Neuronal stem cell (in vitro differentiated cells): ENCODE results near the gene TRIM71.
"Not testable (repeated sequence)": the region's sequence is repeated elsewhere in the genome, so short reads cannot be mapped to it uniquely, and the experiment has no call there.

Experiments
- DNase-seq: peaks from one replicate; pipeline ENCODE4 v3.0.0-alpha.2; 2013; ENCODE audit warnings: low spot score
- H2AFZ ChIP-seq: one replicate; pipeline ENCODE4 v1.6.1; 2013; ENCODE audit warnings: mild to moderate bottlenecking, low read length, inconsistent platforms
- H2AK5ac ChIP-seq: 2 replicates; pipeline ENCODE4 v1.6.1; 2013; ENCODE audit warnings: low read depth, mild to moderate bottlenecking, inconsistent platforms, low read length, moderate library complexity, mixed read lengths
- H2BK120ac ChIP-seq: 2 replicates; pipeline ENCODE4 v1.6.1; 2013; ENCODE audit warnings: low read depth, mild to moderate bottlenecking, inconsistent platforms, low read length, moderate library complexity, mixed read lengths
- H2BK12ac ChIP-seq: one replicate; pipeline ENCODE4 v1.6.1; 2013; ENCODE audit warnings: low read length, inconsistent platforms
- H2BK15ac ChIP-seq: 2 replicates; pipeline ENCODE4 v1.6.1; 2013; ENCODE audit warnings: mild to moderate bottlenecking, low read length, inconsistent platforms, mixed read lengths
- H2BK5ac ChIP-seq: one replicate; pipeline ENCODE4 v1.6.1; 2013; ENCODE audit warnings: inconsistent platforms, mild to moderate bottlenecking, low read length, moderate library complexity
- H3K14ac ChIP-seq: one replicate; pipeline ENCODE4 v1.6.1; 2013; ENCODE audit warnings: low read length, inconsistent platforms
- H3K18ac ChIP-seq: 2 replicates; pipeline ENCODE4 v1.6.1; 2013; ENCODE audit warnings: low read length, inconsistent platforms
- H3K23ac ChIP-seq: 2 replicates; pipeline ENCODE4 v1.6.1; 2013; ENCODE audit warnings: low read depth, mild to moderate bottlenecking, mixed read lengths, low read length, inconsistent platforms; ENCODE audit not compliant: poor library complexity
- H3K27ac ChIP-seq: replicated peaks from 3 replicates; pipeline ENCODE4 v1.5.1; 2013; ENCODE audit warnings: low read length, inconsistent platforms
- H3K27me3 ChIP-seq, 3 experiments: 2 replicates each; pipeline ENCODE4 v1.6.1; 2013; ENCODE audit warnings: low read length in 3 of 3, mild to moderate bottlenecking in 2 of 3, inconsistent platforms in 1 of 3, low read depth in 1 of 3, mixed read lengths in 1 of 3, moderate library complexity in 1 of 3; ENCODE audit not compliant: control insufficient read depth in 3 of 3, insufficient read depth in 3 of 3
- H3K36me3 ChIP-seq, 2 donors: replicated peaks in 1 of 2; 2 replicates each; pipeline ENCODE4 v1.6.1; 2013; ENCODE audit warnings: low read length in 2 of 2; ENCODE audit not compliant: control insufficient read depth in 2 of 2, insufficient read depth in 2 of 2
- H3K4ac ChIP-seq: 2 replicates; pipeline ENCODE4 v1.6.1; 2013; ENCODE audit warnings: inconsistent platforms, mild to moderate bottlenecking, low read length, moderate library complexity
- H3K4me1 ChIP-seq, 2 donors: 1 replicate in 1 of 2; 2 replicates in 1 of 2; pipeline ENCODE4 v1.6.1; 2013; ENCODE audit warnings: low read length in 2 of 2, low read depth in 1 of 2; ENCODE audit not compliant: control insufficient read depth in 2 of 2, insufficient read depth in 1 of 2
- H3K4me2 ChIP-seq: one replicate; pipeline ENCODE4 v1.6.1; 2013; ENCODE audit warnings: mild to moderate bottlenecking, low read length, inconsistent platforms; ENCODE audit not compliant: insufficient read depth, poor library complexity, severe bottlenecking
- H3K4me3 ChIP-seq, 2 donors: 2 replicates each; pipeline ENCODE4 v1.5.1; 2013; ENCODE audit warnings: low read length in 2 of 2, mild to moderate bottlenecking in 2 of 2, inconsistent platforms in 1 of 2, moderate library complexity in 1 of 2
- H3K79me1 ChIP-seq: one replicate; pipeline ENCODE4 v1.6.1; 2013; ENCODE audit warnings: low read depth, mild to moderate bottlenecking, inconsistent platforms, low read length, moderate library complexity
- H3K9ac ChIP-seq: one replicate; pipeline ENCODE4 v1.6.1; 2013; ENCODE audit warnings: mild to moderate bottlenecking, low read depth, low read length, inconsistent platforms; ENCODE audit not compliant: poor library complexity
- H3K9me3 ChIP-seq, 2 donors: replicated peaks in 1 of 2; 2 replicates each; pipeline versions ENCODE3 to v1.6.1; 2013; ENCODE audit warnings: low read length in 2 of 2, mild to moderate bottlenecking in 2 of 2, inconsistent platforms in 1 of 2, low read depth in 1 of 2, mixed read lengths in 1 of 2, moderate library complexity in 1 of 2; ENCODE audit not compliant: control insufficient read depth in 2 of 2, insufficient read depth in 1 of 2
- H4K8ac ChIP-seq: one replicate; pipeline ENCODE4 v1.6.1; 2013; ENCODE audit warnings: low read depth, mild to moderate bottlenecking, inconsistent platforms, low read length, moderate library complexity
- H4K91ac ChIP-seq: one replicate; pipeline ENCODE4 v1.6.1; 2013; ENCODE audit warnings: low read length, low read depth, mild to moderate bottlenecking, inconsistent platforms; ENCODE audit not compliant: poor library complexity
- WGBS, 2 donors: extraction: QIAGEN DNeasy Blood & Tissue Kit; methylation state at CpG; one replicate each; pipeline ENCODE4 v1.1.7; 2013; ENCODE audit warnings: missing lambda C conversion rate in 2 of 2, mixed read lengths in 1 of 2; ENCODE audit not compliant: insufficient read length in 2 of 2, insufficient replicate concordance in 1 of 2; ENCODE audit errors: extremely low coverage in 2 of 2; 5-methylcytosine and 5-hydroxymethylcytosine counted together

TRIM71 gene

DNA sequence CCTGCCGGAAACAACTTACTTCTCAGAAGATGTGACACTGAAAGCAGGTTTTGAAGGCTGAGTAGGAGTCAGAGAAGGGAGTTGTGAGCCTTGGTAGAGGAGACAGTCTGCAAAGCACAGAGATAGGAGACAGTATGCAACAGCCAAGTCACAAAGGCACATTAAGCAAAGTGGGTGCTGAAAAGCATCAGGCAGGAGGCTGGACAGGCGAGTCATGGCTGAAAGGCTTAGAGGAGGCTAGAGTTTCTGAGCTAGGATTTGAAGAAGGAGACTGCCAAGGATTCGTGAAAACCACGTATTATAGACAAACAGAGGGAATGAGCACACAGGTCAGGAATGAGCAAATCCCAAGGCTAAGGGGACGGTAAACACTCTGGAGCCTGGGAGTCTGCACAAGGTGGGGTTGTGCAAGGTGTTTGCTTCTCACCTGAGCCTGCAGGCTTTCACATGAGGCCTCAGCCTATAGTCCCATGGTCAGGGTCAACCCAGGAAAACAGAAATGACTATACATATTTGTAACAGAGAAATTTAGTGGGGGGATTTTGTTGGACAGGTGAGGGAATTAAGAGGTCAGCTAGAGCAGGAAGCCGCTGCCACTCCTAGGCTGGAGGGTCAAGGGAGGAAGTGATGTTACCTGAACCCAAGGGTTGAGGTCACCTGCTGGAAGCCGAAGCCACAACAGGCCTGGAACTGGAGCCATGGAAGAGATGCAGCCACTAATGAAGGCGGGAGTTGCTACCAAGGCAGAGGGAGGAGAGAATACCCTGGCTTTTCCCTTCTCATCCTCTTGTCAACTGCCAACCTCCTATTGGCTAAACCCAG lies 23.1 kb upstream of the TRIM71 start:
- H3K36me3 ChIP-seq: no peaks in the 10 kb centered on the region
- no peak overlapping the region for H2AK5ac ChIP-seq
- H2AFZ ChIP-seq: no peak overlapping the region
- no CpG with 5 or more reads among the region's 8 CpGs for WGBS, 2 donors
- H3K79me1 ChIP-seq: no peaks in the 10 kb centered on the region
- no peaks in the 10 kb centered on the region for H3K27me3 ChIP-seq
- H3K14ac ChIP-seq: no peak overlapping the region
- no peak for DNase-seq
- no peak overlapping the region for H3K4me2 ChIP-seq
- H4K91ac ChIP-seq: no peak overlapping the region
- no peak overlapping the region for H2BK5ac ChIP-seq
- H3K9ac ChIP-seq: no peak overlapping the region
- H3K27ac ChIP-seq: no peak overlapping the region
- no peak overlapping the region for H2BK15ac ChIP-seq
- no peak overlapping the region for H4K8ac ChIP-seq
- no peak overlapping the region for H2BK12ac ChIP-seq
- peak overlapping the region; percentile 5 for H3K23ac ChIP-seq
- peak overlapping the region; percentile 29 for H3K18ac ChIP-seq
- H3K4me3 ChIP-seq: no peak overlapping the region
- no peaks in the 10 kb centered on the region for H3K9me3 ChIP-seq
- no peak overlapping the region for H3K4ac ChIP-seq
- H2BK120ac ChIP-seq: no peak overlapping the region
- H3K4me1 ChIP-seq: no peaks in the 10 kb centered on the region

DNA sequence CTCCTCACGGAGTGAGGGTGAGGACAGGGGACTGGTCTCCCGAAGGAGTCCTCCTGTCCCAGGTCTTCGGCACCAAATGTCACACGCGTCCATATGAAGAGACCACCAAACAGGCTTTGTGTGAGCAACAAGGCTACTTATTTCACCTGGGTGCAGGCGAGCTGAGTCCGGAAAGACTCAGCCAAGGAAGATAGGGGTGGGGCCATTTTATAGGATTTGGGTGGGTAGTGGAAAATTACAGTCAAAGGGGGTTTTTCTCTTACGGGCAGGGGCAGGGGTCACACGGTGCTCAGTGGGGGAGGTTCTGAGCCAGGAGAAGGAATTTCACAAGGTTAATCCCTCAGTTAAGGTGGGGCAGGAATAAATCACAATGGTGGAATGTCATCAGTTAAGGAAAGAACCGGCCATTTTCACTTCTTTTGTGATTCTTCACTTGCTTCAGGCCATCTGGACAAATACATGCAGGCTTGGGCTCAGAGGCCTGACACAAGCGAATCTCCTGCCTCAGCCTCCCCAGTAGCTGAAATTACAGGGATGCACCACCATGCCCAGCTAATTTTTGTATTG lies 21.3 kb upstream of the TRIM71 start:
- not testable (repeated sequence) for H3K79me1 ChIP-seq, DNase-seq, H2AFZ ChIP-seq, H2AK5ac ChIP-seq, H3K9ac ChIP-seq, H3K4ac ChIP-seq, H3K9me3 ChIP-seq, H2BK120ac ChIP-seq, H3K4me2 ChIP-seq, H2BK15ac ChIP-seq, H2BK5ac ChIP-seq, H2BK12ac ChIP-seq, H3K27me3 ChIP-seq, H3K14ac ChIP-seq, H4K91ac ChIP-seq, H3K27ac ChIP-seq, H3K36me3 ChIP-seq, H3K4me3 ChIP-seq, H3K4me1 ChIP-seq, H3K23ac ChIP-seq, H4K8ac ChIP-seq, H3K18ac ChIP-seq
- WGBS, 2 donors: no CpG with 5 or more reads among the region's 11 CpGs

- Histone ChIP-seq H3K9me3 (no peaks in the 10 kb centered on the region), H3K18ac (no peak overlapping the region), H3K4ac (no peak overlapping the region), H2AK5ac (no peak overlapping the region), H2AFZ (no peak overlapping the region), H3K4me1 (no peaks in the 10 kb centered on the region), H3K9ac (no peak overlapping the region), H2BK15ac (no peak overlapping the region), H3K79me1 (no peaks in the 10 kb centered on the region), H4K91ac (no peak overlapping the region), H3K4me3 (no peak overlapping the region), H2BK5ac (no peak overlapping the region), H3K27me3 (no peaks in the 10 kb centered on the region), H3K14ac (no peak overlapping the region), H3K27ac (no peak overlapping the region), H4K8ac (no peak overlapping the region), H2BK120ac (no peak overlapping the region), H3K4me2 (no peak overlapping the region), H2BK12ac (no peak overlapping the region), H3K23ac (no peak overlapping the region), H3K36me3 (no peaks in the 10 kb centered on the region)
- no CpG with 5 or more reads among the region's 2 CpGs for WGBS, 2 donors
- no peak for DNase-seq
Observed at GRCh38 chr3:32797776-32798175, 20.0 kb upstream of the TRIM71 start.

DNA sequence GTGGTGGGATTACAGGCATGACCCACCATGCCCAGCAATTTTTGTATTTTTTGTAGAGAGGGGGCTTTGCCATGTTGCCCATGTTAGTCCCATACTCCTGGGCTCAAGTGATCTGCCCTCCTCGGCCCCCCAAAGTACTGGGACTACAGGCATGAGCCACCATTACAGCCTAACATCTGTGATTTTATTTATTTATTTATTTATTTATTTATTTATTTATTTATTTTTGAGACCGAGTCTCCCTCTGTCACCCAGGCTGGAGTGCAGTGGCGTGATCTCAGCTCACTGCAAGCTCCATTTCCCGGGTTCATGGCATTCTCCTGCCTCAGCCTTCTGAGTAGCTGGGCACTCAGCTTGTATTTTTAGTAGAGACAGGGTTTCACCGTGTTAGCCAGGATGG lies 16.4 kb upstream of the TRIM71 start:
- WGBS, 2 donors: no CpG with 5 or more reads among the region's 5 CpGs
- not testable (repeated sequence) for H3K79me1 ChIP-seq, H3K36me3 ChIP-seq, H3K9me3 ChIP-seq, H3K27me3 ChIP-seq, H3K27ac ChIP-seq, H2AFZ ChIP-seq, H3K18ac ChIP-seq, H2BK15ac ChIP-seq, H3K4ac ChIP-seq, H3K14ac ChIP-seq, H4K8ac ChIP-seq, H4K91ac ChIP-seq, H2BK120ac ChIP-seq, H3K4me1 ChIP-seq, H3K23ac ChIP-seq, H2AK5ac ChIP-seq, H3K4me3 ChIP-seq, H3K4me2 ChIP-seq, H2BK5ac ChIP-seq, H2BK12ac ChIP-seq, DNase-seq, H3K9ac ChIP-seq
